Erythroblast (primary cell): ENCODE results near the gene STRBP.

Experiments
- GATA1 ChIP-seq: IDR thresholded peaks from 2 replicates; pipeline ENCODE4 v1.6.1; 2011; ENCODE audit warnings: low read depth, mild to moderate bottlenecking, control low read depth, low read length, moderate library complexity
- POLR2A ChIP-seq: IDR thresholded peaks from 2 replicates; pipeline ENCODE4 v1.6.1; 2011; ENCODE audit warnings: mild to moderate bottlenecking, low read length

- no peak for TF ChIP-seq POLR2A
- TF ChIP-seq GATA1: no peak
Observed at GRCh38 chr9:123305879-123306278, 37.5 kb upstream of the STRBP start.
